Uterus (tissue), 4 donors: ENCODE results near the gene RAX. TPM values are rescaled to one million over a fixed set of nuclear protein-coding genes. Genes with fewer than 3 reads are reported as not detected.

ENCODE experiments used
- DNase-seq, 2 donors: peaks; one replicate each; pipeline ENCODE4 v3.0.0-alpha.2; 2019 to 2020
- H3K27ac ChIP-seq, 2 donors: fragments of 200-600 bp; sonication (generic); 1 replicate in 1 of 2; 2 replicates in 1 of 2; pipeline ENCODE4 v1.5.1; 2016 to 2018
- H3K27me3 ChIP-seq, 2 donors: fragments of 200-600 bp; sonication (generic); one replicate each; pipeline ENCODE4 v1.5.1; 2018 to 2019; ENCODE audit warnings: control low read depth in 1 of 2
- H3K36me3 ChIP-seq, 2 donors: fragments of 200-600 bp; sonication (generic); one replicate each; pipeline ENCODE4 v1.5.1; 2019; ENCODE audit warnings: control low read depth in 1 of 2
- H3K4me1 ChIP-seq, 2 donors: fragments of 200-600 bp; sonication (generic); one replicate each; pipeline ENCODE4 v1.5.1; 2018 to 2019; ENCODE audit warnings: control low read depth in 1 of 2
- H3K4me3 ChIP-seq, 2 donors: fragments of 200-600 bp; sonication (generic); 1 replicate in 1 of 2; 2 replicates in 1 of 2; pipeline ENCODE4 v1.5.1; 2018 to 2019; ENCODE audit warnings: mild to moderate bottlenecking in 1 of 2
- H3K9me3 ChIP-seq, 2 donors: fragments of 200-600 bp; sonication (generic); one replicate each; pipeline ENCODE4 v1.5.1; 2019; ENCODE audit warnings: control low read depth in 1 of 2
- POLR2A ChIP-seq, 2 donors: fragments of 450-650 bp; IDR thresholded peaks; one replicate each; pipeline ENCODE4 v1.6.1; 2016; ENCODE audit warnings: antibody characterized with exemption in 2 of 2, mild to moderate bottlenecking in 1 of 2, moderate library complexity in 1 of 2
- intact Hi-C: fragments of 100-400 bp; cut with DNase I; formaldehyde crosslinking; loops from one replicate; pipeline ENCODE4 v1.15.1; 2023; ENCODE audit warnings: low total_unique reads
- total RNA-seq, 4 donors: library from RNA; depleted of rRNA in 3 of 4; stranded (reverse); fragments of >200 nt in 3 of 4; gene quantifications; one replicate each; pipeline versions ENCODE4 v1.1.0 to v1.2.4, GENCODE V29; 2014 to 2023
- TF ChIP-seq, protein P1 (sequence below), 4 experiments: fragments of 200-600 bp in 2 of 4; fragments of 450-650 bp in 2 of 4; sonication (generic) in 2 of 4; IDR thresholded peaks; one replicate each; pipeline ENCODE4 v1.5.1; 2016 to 2019; ENCODE audit warnings: antibody characterized with exemption in 4 of 4, mild to moderate bottlenecking in 2 of 4, moderate library complexity in 1 of 4
- donor health status: DM: yes; HTN: yes; CAD: no.

Gene RAX
- not detected for total RNA-seq

DNA sequence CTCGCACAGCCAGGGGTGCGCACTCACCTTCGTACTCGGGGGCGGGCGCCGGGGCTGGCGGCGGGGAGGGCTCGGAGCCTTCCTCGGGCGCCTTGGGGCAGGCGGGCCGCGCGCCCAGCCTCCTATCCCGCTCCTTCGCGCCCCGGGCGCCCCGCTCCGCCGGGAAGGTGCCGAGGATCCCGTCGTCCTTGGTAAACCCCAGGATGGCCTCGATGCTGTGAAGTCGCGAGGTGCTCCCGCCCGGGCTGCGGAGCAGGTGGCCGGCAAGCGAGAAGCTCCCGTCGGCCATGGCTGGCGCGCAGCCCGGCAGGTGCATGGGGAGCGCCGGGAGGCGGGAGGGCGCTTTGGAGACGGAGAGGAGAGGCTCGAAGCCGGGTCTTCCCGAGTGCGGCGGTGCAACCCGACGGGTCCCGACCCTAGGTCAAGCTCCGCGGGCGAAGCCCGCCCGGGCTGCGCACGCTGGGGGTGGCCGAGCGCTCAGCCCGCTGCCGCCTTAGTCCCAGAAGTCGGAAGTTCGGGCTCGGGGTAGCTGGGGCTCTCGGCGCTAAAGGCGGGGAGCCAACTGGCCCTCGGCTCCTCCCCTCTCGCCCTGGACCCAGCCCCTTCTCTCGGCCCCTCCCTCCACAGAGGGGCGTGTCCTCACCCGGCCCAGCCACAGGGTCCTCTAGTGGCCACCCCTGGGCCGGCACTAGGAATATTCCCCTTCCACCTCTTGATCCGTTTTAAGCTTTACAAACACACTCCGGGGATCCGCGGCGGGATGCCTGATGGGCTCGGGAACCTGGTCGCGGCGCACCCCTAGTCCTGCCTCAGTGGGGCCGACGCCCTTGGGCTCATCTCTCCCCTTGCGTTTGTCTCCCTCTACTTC lies at the start of gene RAX:
TSS of gene RAX (minus strand) at position 564 of the 868 bp plus-strand sequence. CDS start at position 316, 248 bp downstream.
- Histone ChIP-seq H3K9me3 (no peaks in the 10 kb centered on the region), H3K27me3 (peaks cover 27 to 74% of the 10 kb centered on the region in 2 donors), H3K27ac (no peak within 1 kb of the TSS), H3K4me1 (peaks cover 0 to 12% of the 10 kb centered on the region in 2 donors), H3K4me3 (no peak within 1 kb of the TSS), H3K36me3 (no peaks in the 10 kb centered on the region)
- TF ChIP-seq, protein P1, sequence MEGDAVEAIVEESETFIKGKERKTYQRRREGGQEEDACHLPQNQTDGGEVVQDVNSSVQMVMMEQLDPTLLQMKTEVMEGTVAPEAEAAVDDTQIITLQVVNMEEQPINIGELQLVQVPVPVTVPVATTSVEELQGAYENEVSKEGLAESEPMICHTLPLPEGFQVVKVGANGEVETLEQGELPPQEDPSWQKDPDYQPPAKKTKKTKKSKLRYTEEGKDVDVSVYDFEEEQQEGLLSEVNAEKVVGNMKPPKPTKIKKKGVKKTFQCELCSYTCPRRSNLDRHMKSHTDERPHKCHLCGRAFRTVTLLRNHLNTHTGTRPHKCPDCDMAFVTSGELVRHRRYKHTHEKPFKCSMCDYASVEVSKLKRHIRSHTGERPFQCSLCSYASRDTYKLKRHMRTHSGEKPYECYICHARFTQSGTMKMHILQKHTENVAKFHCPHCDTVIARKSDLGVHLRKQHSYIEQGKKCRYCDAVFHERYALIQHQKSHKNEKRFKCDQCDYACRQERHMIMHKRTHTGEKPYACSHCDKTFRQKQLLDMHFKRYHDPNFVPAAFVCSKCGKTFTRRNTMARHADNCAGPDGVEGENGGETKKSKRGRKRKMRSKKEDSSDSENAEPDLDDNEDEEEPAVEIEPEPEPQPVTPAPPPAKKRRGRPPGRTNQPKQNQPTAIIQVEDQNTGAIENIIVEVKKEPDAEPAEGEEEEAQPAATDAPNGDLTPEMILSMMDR (IDR thresholded peaks at IDR 0.05): no peak
- TF ChIP-seq POLR2A (IDR thresholded peaks at IDR 0.05): no peak
- DNase-seq: no peak
- intact Hi-C loops: no loop called here

DNA sequence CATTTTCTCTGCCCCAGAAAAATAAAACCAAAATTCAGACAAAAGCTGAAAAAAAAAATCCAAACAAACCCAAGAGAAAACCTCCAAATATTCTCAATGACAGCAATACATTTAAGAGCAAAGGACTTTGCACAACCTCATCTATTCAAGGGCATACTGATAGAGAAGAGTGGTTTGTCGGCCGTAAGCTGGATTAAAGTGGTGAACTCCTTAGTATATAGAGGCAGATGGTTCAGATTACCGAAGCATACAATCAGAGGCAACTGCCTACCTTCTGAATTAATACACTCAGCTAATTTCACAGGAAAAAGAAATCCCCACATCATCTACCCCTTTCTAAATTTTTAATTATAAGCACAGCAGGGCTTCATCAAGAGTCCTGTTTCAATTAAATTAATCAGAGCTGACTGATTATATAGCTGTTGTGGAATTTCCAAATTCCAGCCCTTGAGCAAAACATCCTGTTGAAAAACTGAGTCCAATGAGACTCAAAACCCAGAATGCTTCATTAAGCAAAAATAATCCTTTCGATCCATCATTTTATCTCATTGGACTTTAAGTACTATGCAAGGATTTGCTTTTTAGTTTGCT lies 45.3 kb upstream of the RAX start, which contains the start of gene CPLX4:
TSS of gene CPLX4 (minus strand) at position 190 of the 591 bp plus-strand sequence. CDS start at position 3, 187 bp downstream.
- Histone ChIP-seq H3K9me3 (no peaks in the 10 kb centered on the region), H3K4me1 (no peaks in the 10 kb centered on the region), H3K4me3 (no peak within 1 kb of the TSS), H3K27me3 (peaks cover 0 to 4% of the 10 kb centered on the region in 2 donors), H3K27ac (no peak within 1 kb of the TSS), H3K36me3 (no peaks in the 10 kb centered on the region)
- no peak for TF ChIP-seq POLR2A (IDR thresholded peaks at IDR 0.05)
- TF ChIP-seq, protein P1 (IDR thresholded peaks at IDR 0.05): no peak
- intact Hi-C loops: no loop called here
- DNase-seq: no peak

DNA sequence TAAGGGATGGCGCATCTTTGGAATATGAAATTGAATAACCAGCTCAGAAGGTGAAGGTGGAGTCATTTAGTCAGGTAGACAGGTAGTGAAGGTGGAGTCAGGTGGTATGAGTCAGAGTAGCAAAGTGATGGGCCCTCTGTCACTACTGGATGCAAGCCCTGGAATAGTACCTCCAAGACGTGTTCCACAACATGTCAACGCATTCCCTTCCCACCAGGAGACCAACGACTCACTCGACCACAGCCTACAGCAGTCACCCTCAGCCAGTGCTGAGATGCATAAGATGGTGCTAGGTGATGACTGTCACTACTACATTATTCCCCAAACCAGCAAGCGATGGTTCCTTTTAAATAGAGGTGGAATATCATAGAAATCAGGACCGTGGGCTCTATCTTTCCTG lies 38.4 kb upstream of the RAX start:
- no peaks in the 10 kb centered on the region for H3K36me3 ChIP-seq
- H3K27me3 ChIP-seq: no peaks in the 10 kb centered on the region
- no peak overlapping the region for H3K27ac ChIP-seq
- no peaks in the 10 kb centered on the region for H3K9me3 ChIP-seq
- no peak overlapping the region for H3K4me3 ChIP-seq
- H3K4me1 ChIP-seq: no peaks in the 10 kb centered on the region
- TF ChIP-seq, protein P1 (IDR thresholded peaks at IDR 0.05): no peak
- no peak for TF ChIP-seq POLR2A (IDR thresholded peaks at IDR 0.05)
- no peak for DNase-seq
- intact Hi-C loops: no loop called here

DNA sequence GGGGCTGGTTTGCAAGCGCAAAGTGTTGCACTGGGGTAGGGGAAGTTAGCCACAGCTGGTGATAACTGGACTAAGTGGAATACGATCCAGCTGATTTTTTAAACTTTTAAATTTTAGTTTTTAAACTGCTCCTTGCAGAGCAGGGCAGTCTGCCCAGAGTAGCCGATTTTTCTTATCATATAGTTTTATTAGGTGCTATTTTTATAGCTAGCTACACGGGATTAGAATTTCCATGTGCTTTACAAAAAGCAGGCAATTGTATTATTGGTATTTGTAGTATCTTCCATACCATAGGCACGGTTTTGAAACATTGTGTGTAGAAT lies 35.6 kb upstream of the RAX start:
- Histone ChIP-seq H3K4me3 (no peak overlapping the region), H3K36me3 (no peaks in the 10 kb centered on the region), H3K4me1 (no peaks in the 10 kb centered on the region), H3K9me3 (no peaks in the 10 kb centered on the region), H3K27ac (no peak overlapping the region), H3K27me3 (no peaks in the 10 kb centered on the region)
- TF ChIP-seq, protein P1 (IDR thresholded peaks at IDR 0.05): no peak
- TF ChIP-seq POLR2A (IDR thresholded peaks at IDR 0.05): no peak
- intact Hi-C loops: no loop called here
- no peak for DNase-seq
